Duodenal mucosa (tissue), 2 donors: Measurements from ENCODE around the gene ZNF234.
A peak's percentile ranks its signal among the peaks of the same experiment; 100 is the strongest.

Experiments
- H3K27ac ChIP-seq: one replicate; pipeline ENCODE4 v1.7.0; 2013; ENCODE audit warnings: low read depth, low read length
- H3K27me3 ChIP-seq, 2 donors: one replicate each; pipeline ENCODE4 v1.7.0; 2013; ENCODE audit warnings: low read length in 2 of 2, control low read depth in 1 of 2; ENCODE audit not compliant: insufficient read depth in 2 of 2, control insufficient read depth in 1 of 2
- H3K36me3 ChIP-seq, 2 donors: one replicate each; pipeline ENCODE4 v1.7.0; 2013; ENCODE audit warnings: low read length in 2 of 2, control low read depth in 1 of 2; ENCODE audit not compliant: insufficient read depth in 2 of 2, control insufficient read depth in 1 of 2
- H3K4me1 ChIP-seq, 2 donors: one replicate each; pipeline ENCODE4 v1.7.0; 2013; ENCODE audit warnings: low read length in 2 of 2, control low read depth in 1 of 2; ENCODE audit not compliant: insufficient read depth in 2 of 2, control insufficient read depth in 1 of 2
- H3K4me3 ChIP-seq, 2 donors: one replicate each; pipeline ENCODE4 v1.7.0; 2013; ENCODE audit warnings: low read length in 2 of 2, low read depth in 1 of 2
- H3K9ac ChIP-seq, 2 donors: one replicate each; pipeline ENCODE4 v1.7.0; 2013; ENCODE audit warnings: low read length in 2 of 2, low read depth in 1 of 2
- H3K9me3 ChIP-seq, 2 donors: one replicate each; pipeline ENCODE4 v1.7.0; 2013; ENCODE audit warnings: low read length in 2 of 2, control low read depth in 1 of 2; ENCODE audit not compliant: control insufficient read depth in 1 of 2

The ZNF234 gene

DNA sequence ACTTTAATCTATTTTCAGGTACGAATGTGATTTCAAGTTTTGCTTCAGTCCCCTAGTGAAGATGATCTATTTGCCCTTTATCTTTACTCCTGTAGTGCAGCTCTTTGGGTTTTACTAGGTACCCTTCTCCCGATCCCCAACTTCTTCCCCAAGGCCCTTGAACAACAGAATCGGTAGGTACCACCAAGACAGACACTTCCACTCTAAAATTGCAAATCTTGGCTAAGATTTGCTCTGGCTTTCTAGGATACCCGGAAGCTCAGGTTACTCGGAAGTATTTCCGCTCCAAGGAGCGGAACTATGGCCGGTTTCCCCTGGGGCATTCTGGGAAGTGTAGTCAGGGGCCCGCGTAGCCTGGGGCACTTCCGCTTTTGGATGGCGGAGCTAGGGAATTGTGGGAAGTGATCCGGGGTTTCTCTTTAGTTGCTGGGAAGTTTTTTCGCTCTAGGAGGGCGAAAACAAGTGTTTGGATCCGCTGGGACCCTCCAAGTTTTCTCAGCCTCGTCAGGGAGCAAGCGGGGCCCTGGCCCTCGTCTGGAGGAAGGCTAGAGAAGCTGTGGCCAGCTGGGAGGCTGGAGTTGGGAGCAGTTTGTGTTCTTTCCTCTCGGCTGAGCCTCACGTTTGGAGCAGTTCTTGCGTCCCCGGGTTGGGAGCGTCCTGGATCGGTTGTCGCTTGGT is 65.9 kb downstream of the ZNF234 start:
- Histone ChIP-seq H3K4me1 (peaks cover 0 to 7% of the 10 kb centered on the region in 2 donors), H3K36me3 (no peaks in the 10 kb centered on the region), H3K9ac (peak overlapping the region; percentile 79 to 83), H3K27me3 (no peaks in the 10 kb centered on the region), H3K27ac (peak overlapping the region; percentile 53), H3K9me3 (peaks cover 3 to 7% of the 10 kb centered on the region in 2 donors), H3K4me3 (peak overlapping the region; percentile 88 to 92)
